GM21526 (cell line): ENCODE results near the gene SLC2A4RG.
"Not testable (repeated sequence)": the region's sequence is repeated elsewhere in the genome, so short reads cannot be mapped to it uniquely, and the experiment has no call there.

Experiments
- ATAC-seq: cut with Tn5 transposase; IDR thresholded peaks from one replicate; pipeline ENCODE4 v1.9.1; 2021; ENCODE audit warnings: moderate library complexity; ENCODE audit not compliant: unreplicated experiment, low FRiP score

Gene SLC2A4RG

DNA sequence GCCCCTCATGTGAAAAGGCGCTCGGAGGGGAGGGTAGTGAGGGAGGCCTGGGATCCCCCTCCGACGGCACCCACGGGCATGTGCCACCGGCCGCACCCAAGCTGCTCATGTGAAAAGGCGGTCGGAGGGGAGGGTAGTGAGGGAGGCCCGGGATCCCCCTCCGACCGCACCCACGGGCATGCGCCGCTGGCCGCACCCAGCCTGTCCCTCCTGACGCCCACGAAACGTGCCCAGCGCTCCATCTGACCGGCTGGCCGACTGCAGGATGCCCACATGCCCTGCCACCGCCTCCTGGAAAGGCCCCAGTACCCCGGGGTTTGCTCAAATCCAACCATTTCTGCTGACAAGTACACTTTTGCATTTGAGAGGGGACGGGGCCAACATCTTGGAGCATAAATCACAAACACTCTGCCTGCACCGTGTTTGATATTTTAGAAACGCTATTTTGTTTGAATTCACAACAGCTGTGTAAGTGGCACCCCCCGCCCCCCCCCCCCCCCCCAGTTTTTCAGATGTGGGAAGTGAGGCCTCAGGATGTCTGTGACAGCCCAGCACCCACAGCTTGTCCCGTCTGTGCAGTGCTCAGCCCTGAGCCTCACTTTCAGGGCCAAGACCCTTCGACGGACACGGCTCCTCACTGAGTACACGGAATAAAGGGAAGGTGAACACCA lies 34.1 kb downstream of the SLC2A4RG start:
- ATAC-seq = no peak

DNA sequence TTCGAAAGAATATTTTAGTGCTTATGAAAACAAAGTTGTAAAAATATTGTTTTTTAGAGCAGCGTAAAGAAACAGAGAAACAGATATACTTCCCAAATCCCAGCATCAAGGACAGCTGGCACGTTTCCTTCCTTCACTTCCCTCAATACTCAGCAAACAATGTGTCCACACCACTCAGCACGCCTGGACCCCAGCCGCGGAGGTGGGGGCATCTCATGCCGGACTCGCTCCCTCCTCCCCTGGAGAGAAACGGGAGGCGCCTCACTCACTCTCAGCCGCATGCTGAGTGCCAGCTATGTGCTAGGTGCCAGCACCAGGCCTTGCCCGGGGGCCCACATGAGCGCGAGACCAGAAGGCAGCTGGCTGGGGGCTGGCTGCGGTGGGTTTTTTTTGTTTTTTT lies 34.7 kb downstream of the SLC2A4RG start:
- ATAC-seq = no peak

DNA sequence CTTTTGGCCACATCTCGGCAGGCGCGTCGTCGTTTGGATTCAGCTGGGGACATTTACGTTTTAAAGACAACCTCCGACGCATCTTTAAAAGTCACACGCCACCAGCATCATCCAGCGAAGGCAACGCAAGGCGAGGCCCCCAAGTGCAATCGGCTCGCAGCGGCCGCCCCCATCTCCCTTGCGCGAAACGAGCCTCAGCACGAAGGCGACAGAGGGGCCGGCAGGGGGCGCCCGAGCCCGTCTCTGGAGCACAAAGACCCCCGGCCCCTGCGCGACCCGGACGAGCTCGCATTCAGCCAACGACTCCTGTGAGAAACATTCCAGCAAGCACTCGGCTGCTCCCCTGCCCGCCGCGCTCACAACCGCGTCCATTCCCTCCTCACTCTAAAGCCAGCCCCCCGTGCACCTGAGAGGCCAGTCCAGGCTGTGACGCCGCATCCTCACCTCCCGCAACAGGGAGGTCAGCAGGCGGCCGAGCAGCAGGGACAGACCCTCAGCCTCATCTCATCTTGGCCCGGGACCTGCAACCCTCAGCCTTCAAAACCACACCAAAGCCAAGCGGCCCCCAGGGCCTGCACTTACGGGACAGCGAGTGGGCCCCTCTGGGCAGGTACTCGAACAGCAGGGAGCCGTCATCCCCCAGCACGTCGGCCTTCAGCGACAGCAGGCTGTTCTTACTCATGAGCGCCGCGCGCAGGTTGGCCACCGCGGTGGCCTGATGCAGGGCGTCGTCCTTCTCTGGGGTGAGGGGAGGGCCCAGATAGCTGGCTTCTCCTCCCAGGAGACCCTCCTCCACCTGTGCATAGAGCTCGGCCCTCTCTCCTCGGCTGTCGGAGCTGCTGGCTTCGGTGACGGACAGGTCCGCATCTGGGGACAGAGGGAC lies 35.8 kb downstream of the SLC2A4RG start:
- no peak for ATAC-seq

DNA sequence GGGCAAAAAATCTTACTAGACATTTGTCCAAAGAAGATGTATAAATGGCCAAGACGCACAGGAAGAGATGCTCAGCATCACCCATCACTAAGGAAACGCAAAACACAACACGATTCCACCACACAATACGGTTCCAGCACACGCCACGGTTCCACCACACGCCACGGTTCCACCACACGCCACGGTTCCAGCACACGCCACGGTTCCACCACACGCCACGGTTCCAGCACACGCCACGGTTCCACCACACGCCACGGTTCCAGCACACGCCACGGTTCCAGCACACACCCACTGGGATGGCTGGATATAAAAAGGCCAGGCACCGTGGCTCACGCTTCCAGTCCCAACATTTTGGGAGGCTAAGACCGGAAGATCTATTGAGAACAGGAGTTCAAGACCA lies 37.3 kb downstream of the SLC2A4RG start:
- ATAC-seq = not testable (repeated sequence)

DNA sequence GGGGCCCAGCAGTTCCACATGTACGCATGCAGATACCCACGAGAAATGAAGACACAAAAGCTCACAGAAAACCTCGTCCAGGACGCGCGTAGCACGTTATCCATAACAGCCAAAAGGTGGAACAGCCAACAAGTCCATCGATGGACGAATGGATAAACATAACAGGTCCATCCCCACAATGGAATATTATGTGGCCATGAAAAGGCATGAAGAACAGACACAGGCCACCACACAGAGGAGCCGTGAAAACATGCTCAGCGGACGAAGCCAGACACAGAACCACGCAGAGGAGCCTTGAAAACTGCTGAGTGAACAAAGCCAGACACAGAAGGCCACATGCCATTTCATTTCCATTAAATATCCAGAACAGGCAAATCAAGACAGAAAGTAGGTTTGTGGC lies 38.0 kb downstream of the SLC2A4RG start:
- ATAC-seq = no peak

DNA sequence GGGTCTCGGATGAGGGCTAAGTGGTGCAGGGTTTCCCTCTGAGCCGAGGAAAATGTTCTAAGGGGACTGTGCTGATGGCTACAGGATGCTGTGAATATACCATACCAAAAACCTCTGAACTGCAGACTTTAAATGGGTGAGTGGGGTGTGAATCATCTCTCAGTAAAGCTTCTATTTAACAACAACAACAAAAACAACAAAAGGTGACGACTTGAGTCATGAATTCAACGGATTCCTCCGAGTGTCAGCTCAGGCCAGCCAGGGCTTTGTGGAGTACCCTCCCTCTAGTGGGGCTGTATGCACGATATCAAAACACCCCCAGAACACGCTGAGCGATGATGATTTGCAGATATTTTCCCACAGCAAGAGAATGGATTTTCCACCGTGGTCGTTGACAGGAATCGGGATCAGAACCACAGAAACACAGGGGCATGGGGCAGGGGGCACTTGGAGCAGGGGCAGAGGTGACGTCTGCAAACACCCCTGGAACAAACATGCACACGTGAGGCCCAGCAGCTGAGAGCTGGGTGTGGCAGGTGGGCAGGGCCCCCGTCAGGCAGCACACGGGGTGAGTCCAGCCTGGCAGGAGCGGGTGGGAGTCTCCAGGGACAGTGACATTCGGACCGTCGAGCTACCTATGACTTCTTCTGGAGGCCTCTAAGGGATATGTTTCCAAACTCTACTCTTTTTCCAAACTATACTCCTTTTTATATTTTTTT lies 38.6 kb downstream of the SLC2A4RG start:
- ATAC-seq = no peak

DNA sequence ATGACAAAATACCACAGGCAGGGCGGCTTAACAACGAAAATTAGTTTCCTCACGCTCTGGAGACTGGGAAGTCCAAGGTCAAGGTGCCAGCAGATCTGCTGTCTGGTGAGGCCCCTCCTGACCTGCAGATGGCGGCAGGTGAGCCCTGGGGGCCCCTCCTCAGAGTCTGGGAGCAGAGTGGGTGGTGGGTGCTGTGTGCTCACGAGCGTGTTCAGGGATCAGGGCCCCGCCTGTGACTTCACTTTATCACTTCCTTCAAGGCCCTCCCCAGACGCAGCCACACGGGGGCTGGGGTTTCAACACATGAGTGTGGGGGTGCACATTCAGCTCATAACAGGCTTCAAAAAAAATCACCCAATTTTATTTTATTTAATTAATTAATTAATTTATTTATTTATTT lies 39.3 kb downstream of the SLC2A4RG start:
- ATAC-seq = no peak

DNA sequence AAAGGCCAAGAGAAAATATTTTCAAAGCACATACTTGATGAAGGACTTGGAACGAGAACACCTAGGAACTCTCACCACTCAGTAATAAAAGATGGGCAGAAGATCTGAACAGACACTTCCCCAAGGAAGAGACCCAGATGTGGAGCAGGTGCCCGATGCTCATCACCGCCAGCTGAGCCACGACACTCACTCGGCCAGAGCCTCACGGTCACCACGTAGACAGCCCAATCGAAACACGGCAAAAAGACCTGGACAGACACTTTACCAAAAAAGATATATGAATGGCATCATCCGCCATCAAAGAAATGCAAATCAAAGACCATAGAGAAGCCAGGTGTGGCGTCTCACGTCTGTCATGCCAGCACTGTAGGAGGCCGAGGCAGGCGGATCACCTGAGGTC lies 41.6 kb downstream of the SLC2A4RG start:
- ATAC-seq = no peak

DNA sequence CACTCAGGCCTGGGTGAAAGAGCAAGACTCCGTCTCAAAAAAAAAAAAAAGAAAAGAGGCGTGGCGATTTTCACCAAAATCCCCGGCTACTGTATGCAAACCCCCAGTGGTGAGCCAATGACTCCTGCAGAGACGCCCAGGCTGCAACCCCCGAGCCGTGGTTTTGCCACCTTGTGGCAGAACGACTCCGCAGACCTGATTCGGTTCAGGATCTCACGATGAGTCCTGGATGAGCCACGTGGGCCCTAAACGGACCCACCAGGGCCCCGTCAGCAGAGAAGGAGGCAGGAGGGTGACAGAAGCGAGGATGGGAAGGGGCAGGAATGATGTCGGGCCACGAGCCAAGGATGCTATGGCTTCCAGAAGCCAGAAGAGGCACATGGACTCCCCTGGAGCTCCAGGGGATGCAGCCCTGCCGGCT lies 42.5 kb downstream of the SLC2A4RG start:
- no peak for ATAC-seq

DNA sequence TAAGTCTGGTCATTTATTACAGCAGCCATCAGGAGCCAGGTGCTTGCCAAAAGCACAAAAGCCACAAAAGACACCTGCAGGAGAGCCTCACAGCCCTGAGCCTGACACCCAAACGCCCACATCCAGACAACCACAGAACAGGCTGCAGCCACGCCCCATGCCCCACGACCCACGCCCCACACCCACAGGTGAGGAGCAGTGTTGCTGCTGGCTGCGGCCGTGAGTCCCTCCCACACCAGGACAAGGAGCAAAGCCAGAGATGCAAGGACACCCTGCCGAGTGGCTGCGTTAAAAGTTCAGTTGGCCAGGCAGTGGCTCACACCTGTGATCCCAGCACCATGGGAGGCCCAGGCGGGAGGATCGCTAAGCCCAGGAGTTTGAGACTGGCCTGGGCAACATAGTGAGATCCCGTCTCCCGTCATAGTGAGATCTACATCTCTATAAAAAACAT lies 43.0 kb downstream of the SLC2A4RG start:
- no peak for ATAC-seq

DNA sequence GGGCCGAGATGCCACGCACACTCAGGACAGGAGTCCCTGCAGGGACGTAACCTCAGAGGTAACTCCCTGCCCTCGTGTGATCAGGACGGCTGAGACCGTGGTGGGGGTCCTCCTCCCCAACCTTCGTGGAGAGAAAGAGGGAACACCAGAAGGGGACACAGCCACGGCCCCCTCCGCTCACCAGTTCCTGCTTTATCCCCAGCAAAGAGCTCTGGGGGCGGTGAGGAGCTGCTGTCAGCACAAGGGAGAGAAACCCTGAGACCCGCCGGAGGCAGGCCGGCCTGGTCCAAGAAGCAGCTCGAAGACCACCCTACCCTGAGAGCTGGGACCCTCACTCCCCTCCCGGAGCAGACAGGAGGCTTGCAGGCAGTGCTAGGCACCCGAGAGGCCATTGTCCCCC lies 44.4 kb downstream of the SLC2A4RG start:
- ATAC-seq = no peak

DNA sequence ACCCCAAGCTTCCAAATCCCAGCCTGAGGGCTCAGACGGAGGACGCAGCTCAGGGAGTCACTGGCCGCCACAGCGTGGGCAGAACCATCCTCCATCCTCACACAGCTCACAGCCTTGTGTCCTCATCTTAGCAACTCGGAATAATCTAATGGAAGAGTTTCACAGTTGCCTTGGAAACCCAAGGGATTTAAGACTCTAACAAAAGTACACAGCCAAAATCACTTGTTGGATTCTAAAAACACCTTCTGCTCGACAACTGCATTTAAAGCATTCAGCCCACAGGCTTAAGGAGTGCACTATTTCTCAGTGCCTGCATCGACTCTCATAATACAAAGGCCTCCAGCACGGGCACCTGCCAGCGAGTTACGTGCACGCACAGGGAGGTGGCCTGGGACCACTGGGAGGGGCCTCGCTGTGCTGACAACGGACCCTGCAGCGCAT lies 46.1 kb downstream of the SLC2A4RG start:
- no peak for ATAC-seq

DNA sequence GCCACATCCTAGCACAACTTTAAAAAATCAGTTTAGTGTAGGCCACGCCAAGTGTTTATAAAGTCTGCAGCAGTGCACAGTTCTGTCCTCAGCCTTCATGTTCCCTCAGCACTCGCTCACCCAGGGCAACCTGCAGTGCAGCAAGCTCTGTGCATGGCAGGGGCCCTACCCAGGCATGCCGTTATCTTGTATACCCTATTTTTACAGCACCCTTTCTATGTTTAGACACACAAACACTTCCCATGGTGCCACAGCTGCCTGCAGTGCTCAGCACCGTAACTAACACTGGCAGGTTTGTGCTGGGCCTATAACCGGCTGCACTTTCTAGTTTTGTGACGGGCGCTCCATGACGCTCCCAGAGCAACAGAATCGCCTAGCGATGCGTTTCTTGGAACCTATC lies 47.7 kb downstream of the SLC2A4RG start:
- no peak for ATAC-seq

DNA sequence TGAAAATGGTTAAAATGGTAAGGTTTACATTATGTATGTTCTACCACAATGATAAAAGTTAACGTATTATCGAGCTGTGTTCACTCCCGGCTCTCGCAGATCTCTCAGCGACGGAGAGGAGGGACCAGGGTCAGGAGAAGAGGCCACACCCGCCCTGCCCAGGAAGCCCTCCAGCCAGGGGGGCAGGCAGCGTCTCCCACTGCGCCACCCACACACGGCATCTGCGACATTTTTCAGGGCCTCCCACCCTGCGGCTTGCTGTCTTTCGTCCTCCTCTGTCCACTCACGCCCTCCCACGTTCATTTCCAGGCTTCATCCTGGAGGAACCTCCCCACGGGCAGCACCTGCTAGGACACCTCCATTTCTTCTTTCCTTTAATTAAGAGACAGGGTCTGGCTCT lies 48.2 kb downstream of the SLC2A4RG start:
- no peak for ATAC-seq

DNA sequence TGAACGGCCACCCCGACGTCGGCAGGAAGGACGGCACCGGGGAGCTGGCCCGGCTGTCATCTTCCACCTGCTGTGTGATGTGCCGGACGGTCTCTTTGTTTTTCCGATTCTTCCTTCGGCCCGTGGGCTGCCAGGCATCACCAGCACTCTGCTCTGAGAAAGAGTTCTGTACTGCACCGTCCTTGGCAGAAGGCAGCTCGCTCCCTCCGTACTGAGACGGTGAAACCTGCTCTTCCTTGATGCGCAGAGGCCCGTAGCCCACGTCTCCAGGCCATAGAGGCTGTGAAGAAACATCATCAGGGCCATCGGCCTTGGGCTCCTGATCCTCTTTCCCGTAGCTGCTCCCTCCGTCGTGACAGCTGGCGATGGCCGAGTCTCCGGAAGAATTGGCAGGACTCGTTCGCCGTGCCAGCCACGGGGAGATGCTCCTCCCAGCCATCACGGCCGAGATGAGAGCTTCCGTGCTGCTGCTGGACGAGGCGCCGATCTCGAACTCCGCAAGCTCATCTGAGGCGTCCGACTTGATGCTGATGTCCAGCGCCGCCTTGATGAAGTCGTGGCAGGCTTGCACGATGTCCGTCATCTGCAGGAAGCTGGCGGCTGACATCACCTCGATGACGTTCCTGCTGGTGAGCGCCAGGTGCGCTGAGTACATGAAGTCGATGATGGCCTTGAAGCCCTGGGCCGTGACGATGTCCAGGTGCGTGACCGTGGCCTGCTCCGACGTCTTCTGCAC lies 50.4 kb downstream of the SLC2A4RG start:
- no peak for ATAC-seq

DNA sequence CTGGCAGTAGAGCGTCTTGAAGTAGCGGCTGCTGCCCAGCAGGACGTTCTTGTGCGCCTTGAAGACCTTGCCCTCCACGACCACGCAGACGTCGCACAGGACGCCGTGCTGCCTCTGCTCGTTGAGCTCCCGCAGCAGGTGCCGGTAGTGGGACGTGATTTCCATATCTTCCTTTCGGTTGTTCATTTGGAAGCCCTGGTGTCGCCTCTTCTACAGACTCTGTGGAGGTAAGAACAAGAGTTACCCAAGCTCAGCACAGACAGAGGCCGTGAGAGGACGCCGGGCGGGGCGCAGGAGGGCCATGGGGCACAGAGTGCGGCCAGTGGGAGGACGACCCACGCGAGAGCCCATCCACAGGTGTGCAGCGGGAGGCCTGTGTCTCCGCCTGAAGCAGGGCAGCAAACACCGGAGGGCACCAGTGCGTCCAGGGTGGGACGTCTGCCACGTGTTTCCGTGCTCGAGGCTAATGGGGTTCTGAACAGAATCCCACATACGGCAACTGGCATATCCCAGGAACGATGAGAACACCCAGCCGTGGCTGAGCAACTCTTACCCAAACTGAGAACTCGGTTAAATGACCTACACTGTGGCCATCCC lies 51.1 kb downstream of the SLC2A4RG start:
- ATAC-seq = no peak

DNA sequence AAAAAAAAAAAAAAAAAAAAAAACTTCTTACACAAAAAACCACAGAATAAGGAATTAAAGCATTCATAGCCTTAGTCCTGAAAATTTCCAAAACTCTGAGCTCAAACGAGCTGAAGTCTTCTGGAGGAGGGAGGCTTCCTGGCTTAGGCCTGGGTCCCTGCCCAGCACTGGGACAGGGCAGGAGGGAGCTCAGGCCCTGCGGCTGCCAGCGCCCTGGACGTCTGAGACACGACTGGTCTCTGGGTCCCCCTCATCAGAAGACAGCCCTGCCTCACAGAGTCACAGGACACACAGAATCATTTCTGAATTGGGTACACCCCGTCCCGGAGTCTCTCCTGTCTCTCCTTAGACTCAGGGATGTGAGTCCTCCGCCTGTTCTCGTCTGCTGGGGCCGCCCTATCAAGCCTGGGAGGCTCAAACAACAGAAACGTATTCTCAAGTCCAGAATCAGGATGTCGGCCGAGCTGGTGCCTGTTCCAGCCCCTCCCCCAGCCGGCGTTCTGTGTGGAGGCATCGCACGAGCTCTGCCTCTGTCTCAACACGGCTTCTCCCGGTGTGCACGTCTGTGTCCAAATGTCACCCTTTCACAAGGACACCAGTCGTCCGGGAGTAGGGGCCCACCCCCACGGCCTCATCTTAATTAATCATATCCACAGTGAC lies 52.1 kb downstream of the SLC2A4RG start:
- ATAC-seq = no peak

DNA sequence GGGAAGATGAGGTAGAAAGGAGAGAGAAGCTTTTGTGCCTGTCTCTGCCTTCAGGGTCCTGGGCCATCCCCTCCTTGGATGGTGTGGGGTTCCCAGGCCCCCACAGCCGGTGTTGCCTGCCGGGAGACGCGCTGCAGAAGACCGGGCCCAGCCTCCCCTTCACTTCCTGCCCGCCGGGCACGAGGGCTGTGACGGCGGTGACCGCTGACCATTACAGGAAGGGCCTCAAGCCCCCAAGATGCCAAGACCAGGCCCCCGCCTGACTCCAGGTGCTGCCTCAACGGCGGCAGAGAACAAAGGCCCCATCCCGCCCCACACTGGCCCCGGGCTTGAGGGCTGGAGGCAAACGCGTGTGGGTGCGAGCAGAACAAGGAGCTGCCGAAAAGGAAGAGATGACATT lies 53.3 kb downstream of the SLC2A4RG start:
- ATAC-seq = no peak
